HUES64 (cell line): ENCODE results near the gene ITLN2. TPM values are rescaled to one million over a fixed set of nuclear protein-coding genes. Genes with fewer than 3 reads are reported as not detected.
"Not testable (repeated sequence)": the region's sequence is repeated elsewhere in the genome, so short reads cannot be mapped to it uniquely, and the experiment has no call there.

Experiments used
- H3K27ac ChIP-seq: 2 replicates; pipeline ENCODE4 v1.7.0; 2013; ENCODE audit warnings: low read depth, low read length, inconsistent platforms
- H3K27me3 ChIP-seq: 2 replicates; pipeline ENCODE4 v1.6.1; 2013; ENCODE audit warnings: mild to moderate bottlenecking, low read length; ENCODE audit not compliant: insufficient read depth
- H3K36me3 ChIP-seq: 2 replicates; pipeline ENCODE4 v1.6.1; 2013; ENCODE audit warnings: mild to moderate bottlenecking, low read length; ENCODE audit not compliant: insufficient read depth
- H3K4me1 ChIP-seq: 2 replicates; pipeline ENCODE4 v1.6.1; 2013; ENCODE audit warnings: mild to moderate bottlenecking, low read length, moderate library complexity; ENCODE audit not compliant: insufficient read depth
- H3K4me3 ChIP-seq: 2 replicates; pipeline ENCODE4 v1.5.1; 2013; ENCODE audit warnings: mild to moderate bottlenecking, low read length, moderate library complexity
- H3K9ac ChIP-seq: 2 replicates; pipeline ENCODE4 v1.6.1; 2013; ENCODE audit warnings: mild to moderate bottlenecking, low read depth, low read length
- H3K9me3 ChIP-seq: 2 replicates; pipeline ENCODE4 v1.6.1; 2013; ENCODE audit warnings: low read depth, low read length; ENCODE audit not compliant: insufficient read depth
- WGBS: fragments of 150-250, 120-280 bp; methylation state at CpG from one replicate; pipeline ENCODE4 v1.1.7; 2013; ENCODE audit warnings: missing lambda C conversion rate; 5-methylcytosine and 5-hydroxymethylcytosine counted together
- polyA plus RNA-seq, 2 experiments: library from polyadenylated mRNA; stranded (reverse); fragments of 50-300 nt; gene quantifications; one replicate each; pipeline ENCODE4 v1.2.3, GENCODE V29; 2013

Gene ITLN2
- 4.9 TPM for polyA plus RNA-seq (2013, experiment 1 of 2)
- 3.6 TPM for polyA plus RNA-seq (2013, experiment 2 of 2)

DNA sequence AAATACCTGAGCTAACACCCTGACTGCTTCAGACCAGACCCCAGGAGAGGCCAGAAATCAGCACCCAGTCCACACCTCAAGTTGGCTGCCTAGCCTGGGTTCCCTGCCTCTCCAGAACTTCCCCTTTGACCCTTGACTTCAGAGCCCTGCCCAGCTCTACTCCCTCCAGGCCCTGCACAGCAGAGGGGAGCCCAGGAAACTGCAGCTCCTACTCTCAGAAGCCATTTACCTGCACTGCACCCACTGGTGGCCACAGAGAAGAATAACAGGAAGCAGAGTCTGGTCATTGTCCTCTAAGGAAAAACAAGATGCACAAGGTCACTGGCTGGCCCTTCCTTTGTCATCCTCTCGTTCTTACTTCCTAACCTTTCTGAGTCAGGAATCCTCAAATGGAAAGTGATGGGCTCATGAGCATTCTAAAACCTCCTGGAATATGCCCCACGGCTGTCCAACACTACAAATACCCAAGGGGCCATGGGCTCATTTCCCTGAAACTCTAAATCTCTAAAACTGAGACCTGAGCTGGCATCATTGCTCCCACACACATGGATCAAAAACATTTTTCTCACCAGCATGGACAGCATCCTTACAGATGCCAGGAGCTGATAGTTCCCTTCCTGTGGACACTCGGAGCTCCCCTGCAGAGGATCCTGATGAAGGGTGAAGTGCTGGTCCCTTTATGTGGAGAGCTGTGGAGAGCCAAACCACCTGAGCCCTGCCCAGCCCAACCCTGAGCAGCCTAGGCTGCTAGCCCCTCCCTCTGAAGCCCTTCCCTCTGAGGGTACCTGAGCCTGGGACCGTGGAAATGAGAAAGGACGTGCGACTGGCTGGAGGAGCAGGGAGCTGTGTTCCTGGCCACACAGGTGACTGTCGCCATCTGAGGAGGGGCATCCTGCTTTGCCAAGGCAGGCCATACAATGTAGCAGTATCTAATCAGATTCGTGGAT, at the start of gene ITLN2:
Gene ITLN2, minus strand, starts transcription at position 652 of the 947 bp plus-strand sequence. Its CDS starts 68 bp downstream, at position 584.
- WGBS = 73% methylated on average over 8 of the region's 8 CpGs
- H3K4me1 ChIP-seq = peaks cover 12% of the 10 kb centered on the region
- no peaks in the 10 kb centered on the region for H3K36me3 ChIP-seq
- H3K9ac ChIP-seq = peak within 1 kb of the TSS; percentile 12; the same call in 1 of the 2 replicates
- no peaks in the 10 kb centered on the region for H3K27me3 ChIP-seq
- no peaks in the 10 kb centered on the region for H3K9me3 ChIP-seq
- H3K27ac ChIP-seq = no peak within 1 kb of the TSS
- H3K4me3 ChIP-seq = no peak within 1 kb of the TSS

DNA sequence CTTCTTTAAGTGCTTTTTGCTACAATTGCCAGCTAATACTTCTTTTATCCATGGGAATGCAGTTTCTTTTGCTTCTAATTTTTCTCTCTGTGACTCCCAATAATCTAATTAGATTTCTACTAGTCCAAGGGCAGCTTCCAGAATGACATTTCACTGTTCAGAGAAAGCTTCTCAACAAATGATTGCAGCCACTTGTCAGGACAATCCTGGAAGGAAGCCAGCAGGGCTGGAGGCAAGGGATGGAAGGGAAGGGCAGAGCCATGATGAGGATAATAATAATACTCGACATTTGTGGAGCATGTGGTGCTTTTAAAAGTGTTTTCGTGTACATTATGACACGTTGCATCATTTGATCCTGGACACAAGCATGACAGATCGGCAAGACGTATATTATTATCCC, 46.9 kb upstream of the ITLN2 start:
- no peaks in the 10 kb centered on the region for H3K9me3 ChIP-seq

DNA sequence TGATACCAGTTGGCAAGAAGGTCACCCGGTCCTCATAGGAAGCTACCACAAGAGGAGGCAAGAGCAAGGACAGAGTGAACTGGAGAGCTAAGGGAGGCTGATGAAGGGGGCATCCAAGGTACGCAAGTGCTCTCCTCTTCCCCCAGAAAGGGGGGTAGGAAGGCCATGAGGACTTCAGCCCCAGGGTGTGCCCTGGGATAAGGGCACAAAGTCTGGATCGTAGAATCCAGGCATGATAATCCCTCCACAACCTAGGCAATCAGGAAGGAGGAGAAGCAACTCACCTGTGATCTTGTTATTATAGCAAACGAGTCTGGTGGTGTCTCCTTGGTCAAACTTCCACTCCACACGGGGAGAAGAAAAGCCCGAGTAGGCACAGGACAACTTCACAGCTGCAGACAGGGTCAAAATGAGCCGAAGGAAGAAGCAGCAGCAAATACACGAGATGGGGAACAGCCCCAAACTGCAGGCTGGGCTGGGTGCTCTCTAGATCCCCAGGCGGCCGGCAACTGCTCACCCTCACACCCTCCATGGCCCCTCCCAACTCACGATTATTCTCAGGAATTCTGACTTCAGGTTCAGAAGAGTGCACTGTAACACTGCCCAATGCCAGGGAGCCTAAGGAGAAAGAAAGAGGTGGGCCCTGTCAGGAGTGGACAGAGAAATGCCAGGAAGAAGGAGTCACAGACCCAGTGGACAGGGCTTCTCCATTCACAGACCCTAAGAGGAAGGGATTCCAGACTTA, 46.3 kb upstream of the ITLN2 start:
- H3K9me3 ChIP-seq = no peaks in the 10 kb centered on the region
- no peaks in the 10 kb centered on the region for H3K27me3 ChIP-seq
- H3K9ac ChIP-seq = no peak overlapping the region
- no peak overlapping the region for H3K4me3 ChIP-seq
- H3K27ac ChIP-seq = no peak overlapping the region
- H3K36me3 ChIP-seq = peaks cover 60% of the 10 kb centered on the region
- 96% methylated on average over 11 of the region's 11 CpGs for WGBS
- H3K4me1 ChIP-seq = no peaks in the 10 kb centered on the region

More for the DNA sequence above, 46.9 kb upstream of the ITLN2 start:
- H3K36me3 ChIP-seq = peaks cover 55% of the 10 kb centered on the region
- no peaks in the 10 kb centered on the region for H3K27me3 ChIP-seq
- H3K4me1 ChIP-seq = no peaks in the 10 kb centered on the region
- no peak overlapping the region for H3K27ac ChIP-seq
- WGBS = 95% methylated on average over 5 of the region's 5 CpGs
- H3K4me3 ChIP-seq = no peak overlapping the region
- no peak overlapping the region for H3K9ac ChIP-seq

DNA sequence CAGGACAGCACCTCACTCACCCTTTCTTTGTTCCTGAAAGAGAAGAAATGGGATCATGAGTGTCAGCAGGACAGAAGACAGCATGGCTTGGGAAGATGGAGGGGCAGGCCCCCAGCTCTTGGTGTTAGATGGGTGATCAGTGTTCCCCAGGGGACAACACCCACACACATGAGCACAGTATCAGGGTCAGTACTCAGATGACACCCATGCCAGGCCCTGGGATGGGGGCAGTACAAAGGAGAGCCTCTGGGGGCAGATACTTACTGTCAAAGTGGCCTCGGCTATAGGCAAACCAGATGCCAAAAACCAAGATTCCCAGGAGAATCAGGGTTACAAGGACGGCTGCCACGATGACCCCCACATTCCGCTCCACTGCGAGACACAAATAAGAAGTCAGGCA, 44.8 kb upstream of the ITLN2 start:
- H3K27me3 ChIP-seq = no peaks in the 10 kb centered on the region
- WGBS = 98% methylated on average over 5 of the region's 5 CpGs
- no peaks in the 10 kb centered on the region for H3K4me1 ChIP-seq
- H3K9ac ChIP-seq = no peak overlapping the region
- H3K4me3 ChIP-seq = no peak overlapping the region
- no peaks in the 10 kb centered on the region for H3K9me3 ChIP-seq
- no peak overlapping the region for H3K27ac ChIP-seq
- H3K36me3 ChIP-seq = peaks cover 67% of the 10 kb centered on the region

DNA sequence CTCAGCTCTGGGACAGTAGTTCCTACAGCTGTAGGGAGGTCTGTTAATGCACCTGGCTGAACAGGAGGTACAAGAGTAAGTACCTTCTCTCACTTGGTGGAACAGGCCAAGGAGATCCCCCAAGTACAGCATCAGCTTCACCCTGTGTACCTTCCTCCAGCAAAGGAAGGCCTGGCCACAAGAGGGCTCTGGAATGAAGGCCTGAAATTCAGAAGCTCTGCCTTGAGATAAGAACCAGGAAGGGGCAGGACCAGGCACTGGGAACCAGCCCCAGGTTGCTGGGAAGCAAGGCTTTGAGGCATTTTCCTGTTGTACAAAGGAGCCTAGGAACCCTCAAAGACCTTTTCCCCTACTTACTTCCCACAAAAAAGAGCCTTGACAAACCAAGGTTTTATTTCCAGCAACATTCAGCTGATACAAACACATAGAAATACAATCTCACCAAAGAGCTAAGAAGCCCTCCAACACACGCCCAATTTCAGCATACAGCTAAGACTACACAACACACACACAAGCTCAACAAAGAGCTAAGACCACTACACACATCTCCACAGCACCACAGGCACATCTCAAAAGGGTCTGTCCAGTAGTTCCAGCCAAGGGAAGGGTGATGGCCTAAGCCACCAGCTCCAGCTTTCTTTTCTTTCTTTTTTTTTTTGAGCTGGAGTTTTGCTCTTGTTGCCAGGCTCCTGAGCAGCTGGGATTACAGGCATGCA, 42.9 kb upstream of the ITLN2 start:
- Histone ChIP-seq H3K36me3 (peaks cover 66% of the 10 kb centered on the region), H3K9ac (no peak overlapping the region)

DNA sequence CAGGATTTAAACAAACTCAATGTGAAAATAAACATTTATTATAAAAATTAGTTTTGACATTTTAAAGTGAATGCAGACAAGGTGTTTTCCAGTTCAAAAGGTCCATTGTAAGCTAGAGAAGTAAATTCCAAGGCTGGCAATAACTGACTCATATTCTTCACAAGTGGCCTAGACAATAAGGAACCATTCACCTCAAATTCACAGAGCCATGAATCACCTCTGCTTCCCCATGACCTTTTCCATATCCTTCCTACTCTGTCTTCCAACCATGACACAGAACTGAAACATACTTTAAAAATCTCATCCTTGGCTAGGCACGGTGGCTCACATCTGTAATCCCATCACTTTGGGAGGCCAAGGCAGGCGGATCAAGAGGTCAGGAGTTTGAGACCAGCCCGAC, 41.6 kb upstream of the ITLN2 start:
- Histone ChIP-seq H3K27ac (no peak overlapping the region), H3K9ac (no peak overlapping the region), H3K9me3 (no peaks in the 10 kb centered on the region), H3K4me3 (no peak overlapping the region), H3K4me1 (no peaks in the 10 kb centered on the region), H3K36me3 (peaks cover 57% of the 10 kb centered on the region), H3K27me3 (no peaks in the 10 kb centered on the region)
- 91% methylated on average over 3 of the region's 3 CpGs for WGBS

More for the DNA sequence above, 42.9 kb upstream of the ITLN2 start:
- no peak overlapping the region for H3K4me3 ChIP-seq
- 83% methylated on average over 1 of the region's 1 CpG for WGBS
- H3K4me1 ChIP-seq = no peaks in the 10 kb centered on the region
- no peak overlapping the region for H3K27ac ChIP-seq
- H3K9me3 ChIP-seq = no peaks in the 10 kb centered on the region
- H3K27me3 ChIP-seq = no peaks in the 10 kb centered on the region

DNA sequence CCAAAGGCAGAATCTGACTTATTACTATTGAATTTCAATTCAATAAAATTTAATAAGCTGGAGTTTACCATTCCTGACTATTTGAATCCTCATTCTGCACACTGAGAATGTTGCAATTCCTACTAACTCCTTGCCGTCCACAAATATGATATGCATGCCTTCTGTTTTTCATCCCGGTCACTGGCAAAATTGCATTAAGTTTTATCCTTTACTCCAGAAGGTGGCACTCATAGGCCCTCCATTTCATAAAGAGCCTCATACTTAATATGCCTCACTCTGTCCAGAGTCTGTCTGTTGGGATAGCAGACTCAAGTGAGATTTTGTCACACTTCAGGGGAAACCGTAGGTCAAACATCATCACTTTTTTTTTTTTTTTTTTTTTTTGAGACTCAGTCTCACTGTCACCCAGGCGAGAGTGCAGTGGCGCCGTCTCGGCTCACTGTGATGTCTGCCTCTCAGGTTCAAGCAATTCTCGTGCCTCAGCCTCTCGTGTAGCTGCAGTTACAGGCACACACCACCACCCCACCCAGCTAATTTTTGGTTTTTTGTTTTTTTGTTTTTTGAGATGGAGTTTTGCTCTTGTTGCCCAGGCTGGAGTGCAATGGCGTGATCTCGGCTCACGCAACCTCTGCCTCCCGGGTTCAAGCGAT, 39.1 kb upstream of the ITLN2 start:
- Histone ChIP-seq H3K4me1 (peaks cover 4% of the 10 kb centered on the region; the same call in 1 of the 2 replicates), H3K27me3 (no peaks in the 10 kb centered on the region), H3K27ac (no peak overlapping the region), H3K36me3 (peaks cover 31% of the 10 kb centered on the region), H3K4me3 (no peak overlapping the region), H3K9ac (no peak overlapping the region), H3K9me3 (no peaks in the 10 kb centered on the region)
- WGBS = 95% methylated on average over 14 of the region's 14 CpGs

DNA sequence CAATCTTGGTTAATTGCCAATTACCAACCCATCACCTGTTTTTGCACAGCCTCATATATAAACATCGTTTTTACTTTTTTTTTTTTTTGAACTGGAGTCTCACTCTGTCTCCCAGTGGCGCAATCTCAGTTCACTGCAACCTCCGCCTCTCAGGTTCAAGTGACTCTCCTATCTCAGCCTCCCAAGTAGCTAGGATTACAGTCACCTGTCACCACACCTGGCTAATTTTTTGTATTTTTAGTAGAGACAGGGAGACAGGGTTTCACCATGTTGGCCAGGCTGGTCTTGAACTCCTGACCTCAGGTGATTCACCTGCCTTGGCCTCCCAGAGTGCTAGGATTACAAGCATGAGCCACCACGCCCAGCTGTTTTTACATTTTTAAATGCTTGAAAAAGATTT, 37.4 kb upstream of the ITLN2 start:
- peaks cover 17% of the 10 kb centered on the region for H3K36me3 ChIP-seq
- not testable (repeated sequence) for H3K9me3 ChIP-seq, H3K27ac ChIP-seq, H3K9ac ChIP-seq, H3K4me3 ChIP-seq, H3K27me3 ChIP-seq
- 98% methylated on average over 4 of the region's 4 CpGs for WGBS
- peaks cover 17% of the 10 kb centered on the region; the same call in 1 of the 2 replicates for H3K4me1 ChIP-seq

DNA sequence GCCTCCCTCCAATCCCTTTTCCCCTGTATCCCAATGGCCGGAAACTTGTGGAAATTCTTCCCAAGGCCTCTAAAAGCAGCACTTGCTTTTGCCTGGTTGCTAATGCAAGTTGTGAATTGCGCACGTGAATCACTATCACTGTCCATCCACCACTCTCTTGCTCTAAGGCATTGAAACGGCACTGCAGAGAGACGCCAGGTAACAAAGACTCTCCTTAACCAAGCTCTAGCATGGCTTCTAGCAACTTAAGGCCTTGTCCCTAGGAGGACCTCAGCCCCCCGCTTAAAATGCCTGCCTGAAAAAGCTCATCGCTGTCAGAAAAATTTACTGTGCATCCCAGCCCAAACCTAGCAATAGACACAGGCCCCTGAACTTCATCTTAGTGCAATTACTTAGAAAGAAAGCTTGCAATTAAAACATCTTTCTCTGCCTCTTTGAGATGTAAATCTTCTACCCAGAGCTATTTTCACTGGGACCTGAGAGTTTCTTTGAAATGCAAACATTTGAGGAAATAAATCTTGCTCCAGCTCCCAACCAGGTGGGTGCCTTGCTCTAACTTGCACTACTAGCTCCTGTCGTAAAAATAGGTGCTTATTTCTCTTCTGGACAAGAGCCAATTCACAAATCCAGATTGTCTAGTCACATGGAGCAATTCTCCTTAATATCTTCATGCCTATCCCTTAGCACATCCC, 32.9 kb upstream of the ITLN2 start:
- no peaks in the 10 kb centered on the region for H3K9me3 ChIP-seq
- WGBS = 29% methylated on average over 8 of the region's 8 CpGs
- H3K36me3 ChIP-seq = no peaks in the 10 kb centered on the region
- peak overlapping the region; percentile 24 for H3K9ac ChIP-seq
- H3K27ac ChIP-seq = peak overlapping the region; percentile 86; the same call in 1 of the 2 replicates
- no peaks in the 10 kb centered on the region for H3K27me3 ChIP-seq
- peak overlapping the region; percentile 19 for H3K4me3 ChIP-seq
- H3K4me1 ChIP-seq = peaks cover 24% of the 10 kb centered on the region; the same call in 1 of the 2 replicates

DNA sequence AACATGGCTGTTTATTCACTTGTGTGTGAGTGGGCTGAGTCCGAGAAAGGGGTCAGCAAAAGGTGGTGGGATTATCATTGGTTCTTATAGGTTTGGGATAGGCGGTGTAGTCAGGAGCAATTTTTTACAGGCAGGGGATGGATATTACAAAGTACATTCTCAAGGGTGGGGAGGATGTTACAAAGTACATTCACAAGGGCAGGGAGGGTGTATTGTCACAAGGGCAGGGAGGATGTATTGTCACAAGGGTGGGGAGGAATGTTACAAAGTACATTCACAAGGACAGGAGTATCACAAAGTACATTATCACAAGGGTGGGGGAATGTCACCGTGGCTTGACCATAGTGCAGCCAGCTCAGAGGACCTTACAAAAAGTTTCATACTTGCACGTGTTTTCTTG, 31.1 kb upstream of the ITLN2 start:
- Histone ChIP-seq H3K9me3 (no peaks in the 10 kb centered on the region), H3K9ac (no peak overlapping the region), H3K4me3 (no peak overlapping the region), H3K27ac (no peak overlapping the region), H3K36me3 (no peaks in the 10 kb centered on the region), H3K27me3 (peaks cover 13% of the 10 kb centered on the region; the same call in 1 of the 2 replicates), H3K4me1 (peaks cover 31% of the 10 kb centered on the region)
- 95% methylated on average over 4 of the region's 4 CpGs for WGBS
